ENCODE results near the gene CDK19. TPM values are rescaled to one million over a fixed set of nuclear protein-coding genes. Genes with fewer than 3 reads are reported as not detected.

Gene CDK19
- total and polyA plus RNA-seq, 2 of the 13 experiments (the other 11 are each of a cell fraction or from before 2014, with no cell fraction given), result 13.4 to 27.0 TPM

DNA sequence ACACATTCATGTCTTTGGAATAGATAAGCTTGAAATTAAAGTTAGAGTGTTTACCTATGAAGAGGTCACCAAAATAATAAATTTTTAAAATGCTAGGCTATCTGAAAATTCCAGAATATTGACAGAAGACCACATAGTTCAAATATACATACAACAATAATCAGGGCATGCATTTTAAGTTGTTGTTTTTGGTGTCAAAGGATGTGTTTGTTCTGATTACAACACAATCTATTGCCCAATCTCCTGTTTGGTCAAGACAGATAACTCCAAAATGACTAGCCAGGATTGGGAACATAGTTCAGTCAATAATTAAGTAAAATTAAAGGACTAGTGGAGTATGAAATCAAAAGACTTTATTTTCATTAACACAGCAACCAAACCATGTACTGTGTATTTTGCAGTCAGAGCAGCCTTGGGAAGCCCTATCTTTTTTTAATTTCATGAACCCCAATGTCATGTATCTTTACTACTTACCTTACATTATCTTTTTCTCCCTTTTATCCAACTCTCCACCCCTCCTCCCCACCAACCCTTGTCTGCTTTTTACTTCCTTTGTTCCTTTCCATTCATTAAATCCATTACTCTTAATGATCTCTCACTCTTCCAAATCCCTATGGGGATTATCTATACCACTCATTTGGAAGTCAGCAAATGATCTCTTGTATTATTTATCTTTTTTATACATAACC is 111.2 kb downstream of the CDK19 start (continued):
- TF ChIP-seq SOX6 (IDR thresholded peaks at IDR 0.05), result no peak
- TF ChIP-seq SOX6 (CRISPR knock-in tag; IDR thresholded peaks at IDR 0.05), result peak; percentile 96
- no peak for TF ChIP-seq NR3C1 (CRISPR knock-in tag; IDR thresholded peaks at IDR 0.05)
- no peak for TF ChIP-seq ZNF557 (CRISPR knock-in tag; IDR thresholded peaks at IDR 0.05)
- TF ChIP-seq, protein P1, sequence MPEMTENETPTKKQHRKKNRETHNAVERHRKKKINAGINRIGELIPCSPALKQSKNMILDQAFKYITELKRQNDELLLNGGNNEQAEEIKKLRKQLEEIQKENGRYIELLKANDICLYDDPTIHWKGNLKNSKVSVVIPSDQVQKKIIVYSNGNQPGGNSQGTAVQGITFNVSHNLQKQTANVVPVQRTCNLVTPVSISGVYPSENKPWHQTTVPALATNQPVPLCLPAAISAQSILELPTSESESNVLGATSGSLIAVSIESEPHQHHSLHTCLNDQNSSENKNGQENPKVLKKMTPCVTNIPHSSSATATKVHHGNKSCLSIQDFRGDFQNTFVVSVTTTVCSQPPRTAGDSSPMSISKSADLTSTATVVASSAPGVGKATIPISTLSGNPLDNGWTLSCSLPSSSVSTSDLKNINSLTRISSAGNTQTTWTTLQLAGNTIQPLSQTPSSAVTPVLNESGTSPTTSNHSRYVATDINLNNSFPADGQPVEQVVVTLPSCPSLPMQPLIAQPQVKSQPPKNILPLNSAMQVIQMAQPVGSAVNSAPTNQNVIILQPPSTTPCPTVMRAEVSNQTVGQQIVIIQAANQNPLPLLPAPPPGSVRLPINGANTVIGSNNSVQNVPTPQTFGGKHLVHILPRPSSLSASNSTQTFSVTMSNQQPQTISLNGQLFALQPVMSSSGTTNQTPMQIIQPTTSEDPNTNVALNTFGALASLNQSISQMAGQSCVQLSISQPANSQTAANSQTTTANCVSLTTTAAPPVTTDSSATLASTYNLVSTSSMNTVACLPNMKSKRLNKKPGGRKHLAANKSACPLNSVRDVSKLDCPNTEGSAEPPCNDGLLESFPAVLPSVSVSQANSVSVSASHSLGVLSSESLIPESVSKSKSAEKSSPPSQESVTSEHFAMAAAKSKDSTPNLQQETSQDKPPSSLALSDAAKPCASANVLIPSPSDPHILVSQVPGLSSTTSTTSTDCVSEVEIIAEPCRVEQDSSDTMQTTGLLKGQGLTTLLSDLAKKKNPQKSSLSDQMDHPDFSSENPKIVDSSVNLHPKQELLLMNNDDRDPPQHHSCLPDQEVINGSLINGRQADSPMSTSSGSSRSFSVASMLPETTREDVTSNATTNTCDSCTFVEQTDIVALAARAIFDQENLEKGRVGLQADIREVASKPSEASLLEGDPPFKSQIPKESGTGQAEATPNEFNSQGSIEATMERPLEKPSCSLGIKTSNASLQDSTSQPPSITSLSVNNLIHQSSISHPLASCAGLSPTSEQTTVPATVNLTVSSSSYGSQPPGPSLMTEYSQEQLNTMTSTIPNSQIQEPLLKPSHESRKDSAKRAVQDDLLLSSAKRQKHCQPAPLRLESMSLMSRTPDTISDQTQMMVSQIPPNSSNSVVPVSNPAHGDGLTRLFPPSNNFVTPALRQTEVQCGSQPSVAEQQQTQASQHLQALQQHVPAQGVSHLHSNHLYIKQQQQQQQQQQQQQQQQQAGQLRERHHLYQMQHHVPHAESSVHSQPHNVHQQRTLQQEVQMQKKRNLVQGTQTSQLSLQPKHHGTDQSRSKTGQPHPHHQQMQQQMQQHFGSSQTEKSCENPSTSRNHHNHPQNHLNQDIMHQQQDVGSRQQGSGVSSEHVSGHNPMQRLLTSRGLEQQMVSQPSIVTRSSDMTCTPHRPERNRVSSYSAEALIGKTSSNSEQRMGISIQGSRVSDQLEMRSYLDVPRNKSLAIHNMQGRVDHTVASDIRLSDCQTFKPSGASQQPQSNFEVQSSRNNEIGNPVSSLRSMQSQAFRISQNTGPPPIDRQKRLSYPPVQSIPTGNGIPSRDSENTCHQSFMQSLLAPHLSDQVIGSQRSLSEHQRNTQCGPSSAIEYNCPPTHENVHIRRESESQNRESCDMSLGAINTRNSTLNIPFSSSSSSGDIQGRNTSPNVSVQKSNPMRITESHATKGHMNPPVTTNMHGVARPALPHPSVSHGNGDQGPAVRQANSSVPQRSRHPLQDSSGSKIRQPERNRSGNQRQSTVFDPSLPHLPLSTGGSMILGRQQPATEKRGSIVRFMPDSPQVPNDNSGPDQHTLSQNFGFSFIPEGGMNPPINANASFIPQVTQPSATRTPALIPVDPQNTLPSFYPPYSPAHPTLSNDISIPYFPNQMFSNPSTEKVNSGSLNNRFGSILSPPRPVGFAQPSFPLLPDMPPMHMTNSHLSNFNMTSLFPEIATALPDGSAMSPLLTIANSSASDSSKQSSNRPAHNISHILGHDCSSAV (CRISPR knock-in tag; IDR thresholded peaks at IDR 0.05; ENCODE audit: borderline replicate concordance), result no peak
- TF ChIP-seq ZNF260 (CRISPR knock-in tag; IDR thresholded peaks at IDR 0.05; ENCODE audit: borderline replicate concordance, low read depth), result no peak
- peak; percentile 75; the same call in 1 of the 2 replicates for TF ChIP-seq SMAD3 (CRISPR knock-in tag; IDR thresholded peaks at IDR 0.05)
- TF ChIP-seq NFE2 (CRISPR knock-in tag; IDR thresholded peaks at IDR 0.05), result no peak
- TF ChIP-seq, protein P2, sequence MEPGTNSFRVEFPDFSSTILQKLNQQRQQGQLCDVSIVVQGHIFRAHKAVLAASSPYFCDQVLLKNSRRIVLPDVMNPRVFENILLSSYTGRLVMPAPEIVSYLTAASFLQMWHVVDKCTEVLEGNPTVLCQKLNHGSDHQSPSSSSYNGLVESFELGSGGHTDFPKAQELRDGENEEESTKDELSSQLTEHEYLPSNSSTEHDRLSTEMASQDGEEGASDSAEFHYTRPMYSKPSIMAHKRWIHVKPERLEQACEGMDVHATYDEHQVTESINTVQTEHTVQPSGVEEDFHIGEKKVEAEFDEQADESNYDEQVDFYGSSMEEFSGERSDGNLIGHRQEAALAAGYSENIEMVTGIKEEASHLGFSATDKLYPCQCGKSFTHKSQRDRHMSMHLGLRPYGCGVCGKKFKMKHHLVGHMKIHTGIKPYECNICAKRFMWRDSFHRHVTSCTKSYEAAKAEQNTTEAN (CRISPR knock-in tag; conservative IDR thresholded peaks at IDR 0.05), result 0 out of 2 replicates have a peak, but pooled peaks have one; percentile 51
- no peak for TF ChIP-seq ZNF572 (CRISPR knock-in tag; IDR thresholded peaks at IDR 0.05)
- no peak for TF ChIP-seq ELF4 (CRISPR knock-in tag; IDR thresholded peaks at IDR 0.05; ENCODE audit: borderline replicate concordance)
- TF ChIP-seq, protein P3, sequence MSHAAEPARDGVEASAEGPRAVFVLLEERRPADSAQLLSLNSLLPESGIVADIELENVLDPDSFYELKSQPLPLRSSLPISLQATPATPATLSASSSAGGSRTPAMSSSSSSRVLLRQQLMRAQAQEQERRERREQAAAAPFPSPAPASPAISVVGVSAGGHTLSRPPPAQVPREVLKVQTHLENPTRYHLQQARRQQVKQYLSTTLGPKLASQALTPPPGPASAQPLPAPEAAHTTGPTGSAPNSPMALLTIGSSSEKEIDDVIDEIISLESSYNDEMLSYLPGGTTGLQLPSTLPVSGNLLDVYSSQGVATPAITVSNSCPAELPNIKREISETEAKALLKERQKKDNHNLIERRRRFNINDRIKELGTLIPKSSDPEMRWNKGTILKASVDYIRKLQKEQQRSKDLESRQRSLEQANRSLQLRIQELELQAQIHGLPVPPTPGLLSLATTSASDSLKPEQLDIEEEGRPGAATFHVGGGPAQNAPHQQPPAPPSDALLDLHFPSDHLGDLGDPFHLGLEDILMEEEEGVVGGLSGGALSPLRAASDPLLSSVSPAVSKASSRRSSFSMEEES (CRISPR knock-in tag; IDR thresholded peaks at IDR 0.05), result peak; percentile 46; the same call in 1 of the 2 replicates
- TF ChIP-seq, protein P4, sequence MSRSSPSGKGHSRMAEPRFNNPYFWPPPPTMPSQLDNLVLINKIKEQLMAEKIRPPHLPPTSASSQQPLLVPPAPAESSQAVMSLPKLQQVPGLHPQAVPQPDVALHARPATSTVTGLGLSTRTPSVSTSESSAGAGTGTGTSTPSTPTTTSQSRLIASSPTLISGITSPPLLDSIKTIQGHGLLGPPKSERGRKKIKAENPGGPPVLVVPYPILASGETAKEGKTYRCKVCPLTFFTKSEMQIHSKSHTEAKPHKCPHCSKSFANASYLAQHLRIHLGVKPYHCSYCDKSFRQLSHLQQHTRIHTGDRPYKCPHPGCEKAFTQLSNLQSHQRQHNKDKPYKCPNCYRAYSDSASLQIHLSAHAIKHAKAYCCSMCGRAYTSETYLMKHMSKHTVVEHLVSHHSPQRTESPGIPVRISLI (CRISPR knock-in tag; IDR thresholded peaks at IDR 0.05; ENCODE audit: borderline replicate concordance), result peak; percentile 37; the same call in 1 of the 2 replicates
- TF ChIP-seq MAF1 (CRISPR knock-in tag; IDR thresholded peaks at IDR 0.05; ENCODE audit: borderline replicate concordance), result no peak
- no peak for TF ChIP-seq SCMH1 (CRISPR knock-in tag; IDR thresholded peaks at IDR 0.05; ENCODE audit: borderline replicate concordance)

Data from HepG2 (cell line).